Tibial nerve (tissue), 4 donors: Measurements from ENCODE around the gene EXD3.
"Not testable (repeated sequence)": the region's sequence is repeated elsewhere in the genome, so short reads cannot be mapped to it uniquely, and the experiment has no call there.

Source experiments
- EP300 ChIP-seq, 2 donors: sonication (generic); formaldehyde crosslinking; IDR thresholded peaks; one replicate each; pipeline ENCODE4 v1.6.1; 2017; ENCODE audit warnings: antibody characterized with exemption in 2 of 2, mild to moderate bottlenecking in 1 of 2
- POLR2A ChIP-seq, 2 donors: fragments of 450-650 bp; IDR thresholded peaks; one replicate each; pipeline ENCODE4 v1.6.1; 2017; ENCODE audit warnings: antibody characterized with exemption in 2 of 2, mild to moderate bottlenecking in 2 of 2, moderate library complexity in 2 of 2
- TF ChIP-seq, protein P1 (sequence below), 5 experiments: fragments of 200-600 bp in 3 of 5; fragments of 450-650 bp in 2 of 5; sonication (generic) in 3 of 5; IDR thresholded peaks; one replicate each; pipeline ENCODE4 v1.5.1; 2016 to 2019; ENCODE audit warnings: antibody characterized with exemption in 5 of 5, mild to moderate bottlenecking in 3 of 5, moderate library complexity in 2 of 5

DNA sequence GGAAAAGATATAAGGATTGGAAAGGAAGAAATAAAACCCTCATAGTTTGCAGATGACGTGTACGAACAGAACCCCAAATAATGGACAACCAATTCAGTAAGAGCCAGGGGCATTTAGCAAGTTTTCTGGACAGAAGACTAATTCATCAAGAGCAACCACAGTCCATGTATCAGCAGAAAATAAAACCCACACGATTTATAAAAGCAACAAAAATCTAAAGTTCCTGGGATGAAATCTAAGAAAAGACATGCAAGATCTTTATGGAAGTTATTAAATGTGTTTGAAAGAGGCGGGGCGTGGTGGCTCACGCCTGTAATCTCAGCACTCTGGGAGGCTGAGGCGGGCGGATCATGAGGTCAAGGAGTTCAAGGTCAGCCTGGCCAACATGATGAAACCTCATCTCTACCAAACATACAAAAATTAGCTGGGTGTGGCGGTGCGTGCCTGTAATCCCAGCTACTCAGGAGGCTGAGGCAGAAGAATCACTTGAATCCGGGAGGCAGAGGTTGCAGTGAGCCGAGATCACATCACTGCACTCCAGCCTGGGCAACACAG is 83.0 kb downstream of the EXD3 start:
- TF ChIP-seq, protein P1, sequence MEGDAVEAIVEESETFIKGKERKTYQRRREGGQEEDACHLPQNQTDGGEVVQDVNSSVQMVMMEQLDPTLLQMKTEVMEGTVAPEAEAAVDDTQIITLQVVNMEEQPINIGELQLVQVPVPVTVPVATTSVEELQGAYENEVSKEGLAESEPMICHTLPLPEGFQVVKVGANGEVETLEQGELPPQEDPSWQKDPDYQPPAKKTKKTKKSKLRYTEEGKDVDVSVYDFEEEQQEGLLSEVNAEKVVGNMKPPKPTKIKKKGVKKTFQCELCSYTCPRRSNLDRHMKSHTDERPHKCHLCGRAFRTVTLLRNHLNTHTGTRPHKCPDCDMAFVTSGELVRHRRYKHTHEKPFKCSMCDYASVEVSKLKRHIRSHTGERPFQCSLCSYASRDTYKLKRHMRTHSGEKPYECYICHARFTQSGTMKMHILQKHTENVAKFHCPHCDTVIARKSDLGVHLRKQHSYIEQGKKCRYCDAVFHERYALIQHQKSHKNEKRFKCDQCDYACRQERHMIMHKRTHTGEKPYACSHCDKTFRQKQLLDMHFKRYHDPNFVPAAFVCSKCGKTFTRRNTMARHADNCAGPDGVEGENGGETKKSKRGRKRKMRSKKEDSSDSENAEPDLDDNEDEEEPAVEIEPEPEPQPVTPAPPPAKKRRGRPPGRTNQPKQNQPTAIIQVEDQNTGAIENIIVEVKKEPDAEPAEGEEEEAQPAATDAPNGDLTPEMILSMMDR (IDR thresholded peaks at IDR 0.05) = not testable (repeated sequence)
- not testable (repeated sequence) for TF ChIP-seq EP300, POLR2A (IDR thresholded peaks at IDR 0.05)
